GM04503 (cell line): ENCODE data around the gene RPF1.
"Not testable (repeated sequence)": the region's sequence is repeated elsewhere in the genome, so short reads cannot be mapped to it uniquely, and the experiment has no call there.

Experiments
- DNase-seq: peaks from one replicate; pipeline ENCODE4 v3.0.0-alpha.2; 2012; ENCODE audit warnings: low read depth

Gene RPF1, protein sequence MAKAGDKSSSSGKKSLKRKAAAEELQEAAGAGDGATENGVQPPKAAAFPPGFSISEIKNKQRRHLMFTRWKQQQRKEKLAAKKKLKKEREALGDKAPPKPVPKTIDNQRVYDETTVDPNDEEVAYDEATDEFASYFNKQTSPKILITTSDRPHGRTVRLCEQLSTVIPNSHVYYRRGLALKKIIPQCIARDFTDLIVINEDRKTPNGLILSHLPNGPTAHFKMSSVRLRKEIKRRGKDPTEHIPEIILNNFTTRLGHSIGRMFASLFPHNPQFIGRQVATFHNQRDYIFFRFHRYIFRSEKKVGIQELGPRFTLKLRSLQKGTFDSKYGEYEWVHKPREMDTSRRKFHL

DNA sequence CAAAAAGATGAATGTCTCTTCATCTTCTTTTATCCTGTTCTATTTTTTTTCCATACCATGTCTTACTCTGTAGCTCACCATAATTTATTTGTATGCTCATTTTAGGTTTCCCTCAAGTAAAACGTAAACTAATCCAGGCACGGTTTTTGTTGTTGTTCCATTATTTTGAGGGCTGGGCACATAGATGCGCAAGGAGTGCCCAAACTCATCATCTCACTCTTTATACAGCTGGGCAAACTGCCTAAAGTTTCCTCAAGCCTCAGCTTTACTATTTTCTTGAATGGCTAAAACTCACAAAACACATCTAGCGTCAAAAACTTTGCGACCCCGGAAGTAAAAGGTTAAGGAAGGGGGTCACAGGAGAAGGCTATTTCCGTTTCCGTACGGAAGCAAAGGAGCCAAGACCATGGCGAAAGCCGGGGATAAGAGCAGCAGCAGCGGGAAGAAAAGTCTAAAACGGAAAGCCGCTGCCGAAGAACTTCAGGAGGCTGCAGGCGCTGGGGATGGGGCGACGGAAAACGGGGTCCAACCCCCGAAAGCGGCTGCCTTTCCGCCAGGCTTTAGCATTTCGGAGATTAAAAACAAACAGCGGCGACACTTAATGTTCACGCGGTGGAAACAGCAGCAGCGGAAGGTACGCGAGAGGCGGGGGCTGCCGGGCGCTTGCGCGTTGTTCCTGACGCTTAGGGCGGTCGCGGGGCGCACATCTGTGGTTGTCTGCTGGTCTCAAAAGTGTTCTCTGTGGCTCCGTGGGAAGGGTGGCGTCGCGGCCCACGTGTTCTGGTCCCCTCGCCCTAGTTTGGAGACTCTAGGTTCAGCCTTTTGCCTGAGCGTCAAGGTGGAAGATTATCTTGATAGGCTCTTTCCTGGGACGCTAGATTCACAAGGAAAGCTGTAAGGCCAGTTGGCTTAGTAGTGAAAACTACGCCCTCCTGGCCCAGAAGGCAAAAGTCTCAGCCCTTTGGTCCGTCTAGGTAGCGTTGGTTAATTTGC is at the start of gene RPF1:
TSS of gene RPF1 (plus strand) at position 391 of the 993 bp plus-strand sequence. CDS start at position 407, 16 bp downstream.
- DNase-seq: peak; percentile 53

GRCh38 chr1:84430546-84430945 is 48.5 kb upstream of the RPF1 start:
- no peak for DNase-seq

DNA sequence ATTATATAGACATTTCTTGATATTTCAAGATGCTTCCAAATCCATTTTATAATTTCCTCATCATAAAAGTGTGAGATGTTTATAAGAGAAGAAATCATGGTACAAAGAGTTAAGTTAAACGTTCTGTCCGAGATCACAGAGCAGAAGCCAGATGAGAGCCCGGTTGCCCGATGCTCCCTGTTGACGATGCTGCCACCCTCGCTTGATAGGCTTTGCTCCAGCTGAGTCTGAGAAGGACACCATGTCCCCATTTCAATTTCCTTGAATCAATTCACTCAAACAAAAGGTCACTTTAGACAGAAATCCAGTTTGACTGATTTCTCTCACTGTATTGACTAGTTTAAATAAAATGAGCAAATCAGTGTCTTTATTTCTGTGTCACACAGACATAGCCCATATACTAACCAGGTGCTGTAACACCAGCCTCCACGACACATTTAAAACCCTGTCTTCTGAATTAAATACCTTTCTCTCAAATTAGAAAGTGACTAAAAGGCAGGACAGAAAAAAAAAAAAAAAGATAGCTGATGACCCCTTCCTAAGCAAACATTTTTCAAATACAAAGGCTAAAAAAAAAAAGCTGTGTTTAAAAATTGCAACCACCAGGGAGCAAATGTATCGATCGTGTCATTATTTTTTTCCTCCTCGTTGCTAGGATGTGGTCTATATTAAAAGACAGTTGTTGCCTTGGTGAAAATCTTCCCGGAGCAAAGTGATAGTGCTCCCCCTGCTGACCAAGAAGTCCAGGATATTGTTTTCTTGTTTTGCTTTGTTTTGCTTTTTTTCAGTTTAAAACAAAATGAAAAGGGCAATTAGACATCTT is 45.6 kb upstream of the RPF1 start:
- DNase-seq: peak; percentile 17

DNA sequence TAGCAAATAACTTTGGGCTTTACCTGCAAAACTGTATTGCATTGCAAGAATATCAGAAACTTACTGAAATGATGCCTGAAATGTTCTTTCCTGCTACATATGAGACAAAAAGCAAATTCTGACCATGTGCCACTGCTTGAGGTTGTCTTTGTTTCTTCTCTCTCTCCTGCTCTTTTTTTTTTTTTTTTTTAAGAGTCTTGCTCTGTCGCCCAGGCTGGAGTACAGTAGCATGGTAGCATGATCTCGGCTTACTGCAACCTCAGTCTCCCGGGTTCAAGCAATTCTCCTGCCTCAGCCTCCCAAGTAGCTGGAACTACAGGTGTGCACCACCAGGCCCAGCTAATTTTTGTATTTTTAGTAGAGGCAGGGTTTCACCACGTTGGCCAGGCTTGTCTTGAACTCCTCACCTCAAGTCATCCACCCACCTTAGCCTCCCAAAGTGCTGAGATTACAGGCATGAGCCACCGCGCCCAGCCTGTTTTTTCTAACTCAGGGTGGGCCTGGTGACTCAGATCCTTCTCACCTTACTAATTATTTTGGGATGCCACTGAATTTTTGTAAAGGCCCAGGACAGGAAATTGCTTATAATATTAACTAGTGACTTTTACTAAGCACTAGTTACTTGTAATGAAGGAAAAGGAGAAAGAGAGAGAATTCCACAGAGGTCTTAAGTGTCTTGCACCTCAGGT is 44.8 kb upstream of the RPF1 start:
- DNase-seq: no peak

GRCh38 chr1:84434801-84435549 is 44.1 kb upstream of the RPF1 start:
- DNase-seq: no peak

DNA sequence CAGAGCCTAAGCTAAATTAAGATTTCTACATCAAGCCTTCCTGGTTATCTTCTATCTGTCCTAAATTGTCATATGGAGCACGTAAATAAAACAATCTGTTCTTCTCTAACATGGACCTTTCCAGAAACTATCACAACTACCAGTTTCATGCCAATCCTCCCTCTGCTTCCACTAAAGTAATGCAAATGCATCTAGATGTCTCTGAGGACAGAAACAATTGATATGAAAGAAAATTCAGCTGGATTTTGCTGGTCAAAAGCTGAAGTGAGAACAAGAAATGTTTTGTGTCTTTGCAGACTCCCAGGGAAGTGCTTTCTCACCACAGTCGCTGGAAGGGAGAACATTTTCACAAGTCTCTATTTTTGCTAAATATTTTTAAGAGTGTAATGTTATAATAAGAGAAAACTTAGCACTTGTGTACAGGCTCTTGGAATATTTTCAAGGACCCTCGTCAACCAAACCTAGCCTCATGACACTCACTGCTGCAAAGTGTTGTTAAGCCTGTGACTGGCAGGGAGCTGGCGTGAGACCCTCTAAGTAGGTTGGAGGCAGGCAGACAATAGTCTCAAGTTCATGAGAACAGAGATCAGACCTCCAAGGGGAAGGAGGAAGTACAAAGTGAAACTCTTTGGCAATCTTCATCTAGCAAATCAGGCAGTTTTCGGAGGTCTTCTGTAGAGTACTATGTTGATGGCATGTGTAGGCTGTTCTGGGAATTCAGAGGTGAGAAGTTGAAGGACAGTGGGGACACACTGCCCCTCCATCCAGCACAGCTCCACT is 42.0 kb upstream of the RPF1 start:
- no peak for DNase-seq

DNA sequence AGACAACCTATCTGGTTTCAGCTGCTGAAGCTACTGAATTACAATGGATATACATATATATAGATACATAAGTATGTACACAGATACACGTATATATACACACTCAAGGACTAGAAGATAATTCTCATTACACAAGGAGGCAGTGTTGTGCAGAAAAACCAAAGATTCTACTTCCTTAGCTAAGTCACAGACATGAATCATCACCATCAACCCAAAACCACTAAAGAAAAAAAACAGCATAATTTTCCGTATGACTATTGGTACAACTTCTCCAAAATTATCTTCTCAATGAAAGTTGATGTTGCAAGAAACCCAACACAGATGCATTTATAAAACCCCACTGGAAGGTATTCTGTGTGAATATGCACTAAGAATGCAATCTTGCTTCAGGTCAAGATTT is 36.8 kb upstream of the RPF1 start:
- DNase-seq: peak; percentile 79

DNA sequence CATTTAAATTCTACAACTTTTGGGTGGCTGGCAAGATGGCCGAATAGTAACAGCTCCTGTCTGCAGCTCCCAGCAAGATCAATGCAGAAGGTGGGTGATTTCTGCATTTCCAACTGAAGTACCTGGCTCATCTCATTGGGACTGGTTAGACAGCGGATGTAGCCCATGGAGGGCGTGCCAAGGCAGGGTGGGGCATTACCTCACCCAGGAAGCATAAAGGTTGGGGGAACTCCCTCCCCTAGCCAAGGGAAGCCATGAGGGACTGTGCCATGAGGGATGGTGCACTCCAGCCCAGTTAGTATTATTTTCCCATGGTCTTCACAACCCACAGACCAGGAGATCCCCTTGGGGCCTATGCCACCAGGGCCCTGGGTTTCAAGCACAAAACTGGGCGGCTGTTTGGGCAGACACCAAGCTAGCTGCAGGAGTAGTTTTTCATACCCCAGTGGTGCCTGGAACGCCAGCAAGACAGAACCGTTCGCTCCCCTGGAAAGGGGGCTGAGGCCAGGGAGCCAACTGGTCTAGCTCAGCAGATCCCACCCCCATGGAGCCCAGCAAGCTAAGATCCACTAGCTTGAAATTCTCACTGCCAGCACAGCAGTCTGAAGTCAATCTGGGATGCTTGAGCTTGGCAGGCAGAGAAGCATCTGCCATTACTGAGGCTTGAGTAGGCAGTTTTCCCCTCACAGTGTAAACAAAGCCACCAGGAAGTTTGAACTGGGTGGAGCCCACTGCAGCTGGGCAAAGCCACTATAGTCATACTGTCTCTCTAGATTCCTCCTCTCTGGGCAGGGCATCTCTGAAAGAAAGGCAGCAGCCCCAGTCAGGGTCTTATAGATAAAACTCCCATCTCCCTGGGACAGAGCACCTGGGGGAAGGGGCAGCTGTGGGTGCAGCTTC is 36.1 kb upstream of the RPF1 start:
- DNase-seq: not testable (repeated sequence)

DNA sequence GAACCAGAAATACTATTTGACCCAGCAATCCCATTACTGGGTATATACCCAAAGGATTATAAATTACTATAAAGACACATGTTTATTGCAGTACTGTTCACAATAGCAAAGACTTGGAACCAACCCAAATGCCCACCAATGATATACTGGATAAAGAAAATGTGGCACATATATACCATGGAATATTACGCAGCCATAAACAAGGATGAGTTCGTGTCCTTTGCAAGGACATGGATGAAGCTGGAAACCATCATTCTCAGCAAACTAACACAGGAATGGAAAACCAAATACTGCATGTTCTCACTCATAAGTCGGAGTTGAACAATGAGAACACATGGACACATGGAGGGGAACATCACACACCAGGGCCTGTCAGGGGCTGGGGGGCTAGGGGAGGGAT is 30.4 kb upstream of the RPF1 start:
- not testable (repeated sequence) for DNase-seq

DNA sequence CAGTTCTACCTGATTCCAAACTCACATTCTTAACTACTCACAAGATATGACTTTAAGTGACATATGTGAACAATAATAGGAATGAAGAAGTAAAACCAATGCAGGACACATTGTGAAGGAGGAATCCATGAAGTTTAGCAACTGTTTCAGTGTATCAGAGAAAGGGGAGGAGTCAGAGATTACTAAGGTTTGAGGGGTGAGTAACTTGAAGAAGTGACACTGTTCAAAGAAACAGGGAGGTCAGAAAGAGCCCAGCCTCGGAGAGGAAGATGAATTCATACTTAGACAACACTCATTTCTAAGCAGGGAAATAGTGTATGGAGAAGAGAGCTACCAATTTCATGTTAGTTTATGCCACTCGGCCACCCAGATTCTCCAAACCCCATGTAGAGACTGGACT is 28.2 kb upstream of the RPF1 start:
- DNase-seq: no peak

DNA sequence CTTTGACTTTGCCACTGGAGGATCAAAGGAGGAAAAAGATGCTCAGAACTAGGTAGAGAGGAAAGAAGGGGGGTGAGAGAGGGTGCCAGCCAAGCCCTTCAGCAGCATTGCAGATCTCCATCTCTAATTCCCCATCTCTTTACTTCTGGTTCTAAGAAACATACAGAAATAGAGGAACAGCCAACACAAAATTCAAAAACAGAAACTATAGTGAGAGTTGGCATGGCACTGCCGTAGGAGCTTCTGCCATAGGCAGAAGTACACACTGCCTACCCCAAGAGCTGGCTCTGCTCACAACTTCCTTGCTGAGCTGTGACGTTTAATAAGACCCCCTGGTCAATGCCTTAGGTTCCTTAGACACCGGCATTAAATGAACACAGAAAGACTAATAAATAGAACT is 26.6 kb upstream of the RPF1 start:
- DNase-seq: no peak

GRCh38 chr1:84462118-84462517 is 16.9 kb upstream of the RPF1 start:
- DNase-seq: no peak

DNA sequence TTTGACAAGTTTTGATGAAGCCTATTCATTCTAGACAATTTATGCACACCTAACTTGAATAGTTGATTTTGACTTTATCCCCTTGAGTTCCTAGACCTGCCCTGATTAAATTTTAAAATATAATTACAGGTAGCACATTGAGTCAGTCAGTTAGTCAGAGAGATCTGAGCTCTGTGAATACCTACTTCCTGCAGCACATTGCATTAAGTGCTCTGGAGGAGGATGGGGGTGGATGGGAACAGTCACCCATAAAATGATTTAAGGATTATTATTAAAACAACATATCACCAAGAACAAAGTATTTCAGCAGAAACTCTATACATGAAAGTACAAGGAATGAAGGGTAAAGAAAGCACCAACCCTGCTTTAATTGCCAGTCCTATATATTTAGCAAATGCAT is 11.8 kb upstream of the RPF1 start:
- no peak for DNase-seq

DNA sequence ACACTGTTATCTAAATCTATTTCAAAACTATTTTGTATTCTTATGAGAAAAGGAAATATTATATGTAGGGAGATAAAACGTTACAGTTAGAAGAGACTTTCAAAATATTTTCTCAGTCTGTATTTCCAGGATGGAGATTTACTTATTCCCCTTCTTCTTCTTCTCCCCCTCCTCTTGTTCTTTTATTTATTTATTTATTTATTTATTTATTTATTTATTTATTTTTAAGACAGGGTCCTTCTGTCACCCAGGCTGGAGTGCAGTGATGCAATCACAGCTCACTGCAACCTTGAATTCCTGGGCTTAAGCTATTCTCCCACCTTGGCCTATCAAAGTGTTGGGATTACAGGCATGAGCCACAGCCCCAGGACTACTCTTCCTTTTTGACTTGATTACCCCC is 2.8 kb upstream of the RPF1 start:
- no peak for DNase-seq

GRCh38 chr1:84479998-84480397 is 932 bp downstream of the RPF1 start:
- no peak for DNase-seq

GRCh38 chr1:84480650-84481049 is 1.6 kb downstream of the RPF1 start:
- DNase-seq: no peak

GRCh38 chr1:84481317-84481716 is 2.3 kb downstream of the RPF1 start:
- DNase-seq: no peak

- no peak for DNase-seq
Measured at GRCh38 chr1:84488107-84488506, 9.0 kb downstream of the RPF1 start.

DNA sequence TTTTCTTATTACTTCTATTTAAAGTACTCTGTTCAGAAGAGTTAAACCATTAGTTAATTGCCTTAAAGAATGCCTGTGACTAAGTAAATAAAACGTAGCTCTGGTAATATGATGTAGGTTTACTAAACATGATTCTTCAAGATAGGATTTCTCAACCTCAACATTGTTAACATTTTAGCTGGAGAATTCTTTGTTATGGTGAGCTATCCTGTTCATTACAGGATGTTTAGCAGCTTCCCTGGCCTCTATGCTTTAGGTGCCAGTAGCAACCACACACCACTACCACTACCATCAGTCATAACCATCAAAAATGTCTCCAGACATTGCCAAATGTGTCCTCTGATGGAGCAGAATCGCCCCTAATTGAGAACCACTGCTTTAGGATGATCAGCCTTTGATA is 10.7 kb downstream of the RPF1 start:
- DNase-seq: no peak
